PC-3 (cell line): ENCODE measurements around the gene SRSF5. TPM values are rescaled to one million over a fixed set of nuclear protein-coding genes. Genes with fewer than 3 reads are reported as not detected.
"Not testable (repeated sequence)": the region's sequence is repeated elsewhere in the genome, so short reads cannot be mapped to it uniquely, and the experiment has no call there.

ENCODE experiments used
- ATAC-seq: fragments of 200-7000 bp; cut with Tn5 transposase; 2 replicates; pipeline ENCODE4 v1.9.1; 2020; ENCODE audit warnings: mild to moderate bottlenecking, moderate library complexity
- BruUV-seq: library from RNA; stranded (reverse); fragments of 400-500 nt; replicated peaks from 2 replicates; lab custom pipeline; 2021; lab: Mats Ljungman, UMichigan
- CTCF ChIA-PET: fragments of 300-600 bp; sonication (Branson Sonifier 250); formaldehyde crosslinking; loops from one replicate; lab custom pipeline; 2022; ENCODE audit warnings: antibody characterized with exemption; lab: Charles Lee
- POLR2A ChIA-PET: fragments of 300-600 bp; sonication (Branson Sonifier 250); formaldehyde crosslinking; loops from one replicate; lab custom pipeline; 2022; ENCODE audit warnings: antibody characterized with exemption; ENCODE audit not compliant: unreplicated experiment; lab: Charles Lee
- DNase-seq: peaks from one replicate; pipeline ENCODE4 v3.0.0-alpha.2; 2015
- H2AFZ ChIP-seq: fragments of 300-600 bp; sonication (generic); 2 replicates; pipeline ENCODE4 v1.6.0; 2016; ENCODE audit warnings: antibody characterized with exemption, low read length
- H3F3A ChIP-seq: fragments of 300-600 bp; sonication (generic); one replicate; pipeline ENCODE4 v1.6.0; 2017; ENCODE audit warnings: antibody characterized with exemption, low read length, control low read depth, mild to moderate bottlenecking; ENCODE audit not compliant: unreplicated experiment
- H3K27ac ChIP-seq: fragments of 300-600 bp; sonication (generic); 2 replicates; pipeline ENCODE4 v1.5.1; 2016; ENCODE audit warnings: mild to moderate bottlenecking, low read length
- H3K27me3 ChIP-seq: fragments of 300-600 bp; sonication (generic); 2 replicates; pipeline ENCODE4 v1.6.1; 2016; ENCODE audit warnings: low read length, mixed read lengths
- H3K36me3 ChIP-seq: fragments of 300-600 bp; sonication (generic); 2 replicates; pipeline ENCODE4 v1.6.1; 2016; ENCODE audit warnings: low read depth, mixed run types, low read length, mixed read lengths
- H3K4me1 ChIP-seq: fragments of 300-600 bp; sonication (generic); 2 replicates; pipeline ENCODE4 v1.5.1; 2016; ENCODE audit warnings: low read length; ENCODE audit not compliant: insufficient read depth
- H3K4me2 ChIP-seq: fragments of 300-600 bp; sonication (generic); 2 replicates; pipeline ENCODE4 v1.6.0; 2016; ENCODE audit warnings: low read length
- H3K4me3 ChIP-seq: fragments of 300-600 bp; sonication (generic); 2 replicates; pipeline ENCODE4 v1.5.1; 2016; ENCODE audit warnings: mild to moderate bottlenecking, low read length, mixed read lengths
- H3K79me2 ChIP-seq: fragments of 300-600 bp; sonication (generic); 2 replicates; pipeline ENCODE4 v1.6.1; 2017; ENCODE audit warnings: low read length, mixed read lengths
- H3K9ac ChIP-seq: fragments of 300-600 bp; sonication (generic); 2 replicates; pipeline ENCODE4 v1.6.0; 2016; ENCODE audit warnings: mild to moderate bottlenecking, low read length
- H3K9me2 ChIP-seq: fragments of 300-600 bp; sonication (generic); replicated peaks from 2 replicates; pipeline ENCODE4 v1.6.1; 2016; ENCODE audit warnings: mixed run types, low read length, mixed read lengths
- H3K9me3 ChIP-seq: fragments of 300-600 bp; sonication (generic); 2 replicates; pipeline ENCODE4 v1.6.1; 2016; ENCODE audit warnings: low read length, mixed read lengths
- H4K20me1 ChIP-seq: fragments of 300-600 bp; sonication (generic); 2 replicates; pipeline ENCODE4 v1.6.1; 2016; ENCODE audit warnings: low read length, mixed read lengths
- CTCF ChIP-seq: fragments of 300-600 bp; sonication (generic); conservative IDR thresholded peaks from 2 replicates; pipeline ENCODE4 v1.5.1; 2017; ENCODE audit warnings: antibody characterized with exemption, low read depth, mild to moderate bottlenecking, low read length
- EZH2 ChIP-seq: fragments of 300-600 bp; sonication (generic); IDR thresholded peaks from one replicate; pipeline ENCODE4 v1.6.1; 2017; ENCODE audit warnings: antibody characterized with exemption, mild to moderate bottlenecking, low read length; ENCODE audit not compliant: unreplicated experiment
- EZH2phosphoT487 ChIP-seq: fragments of 300-600 bp; sonication (generic); IDR thresholded peaks from 2 replicates; pipeline ENCODE4 v1.6.1; 2018; ENCODE audit warnings: mild to moderate bottlenecking, antibody characterized with exemption, low read length, borderline replicate concordance
- intact Hi-C: fragments of 100-400 bp; cut with micrococcal nuclease; formaldehyde crosslinking; loops from 2 replicates; pipeline ENCODE4 v1.9.0; 2023
- total RNA-seq: library from RNA; depleted of rRNA; stranded (reverse); fragments of >200 nt; gene quantifications from 2 replicates; pipeline ENCODE4 v1.2.3, GENCODE V29; 2014

Gene SRSF5
- total RNA-seq, 1 experiment from 2014 or later = 213 TPM

- no TSS peak for BruUV-seq
- Histone ChIP-seq H3K36me3 (no peaks in the 10 kb centered on the region), H3K79me2 (no peaks in the 10 kb centered on the region), H3F3A (no peaks in the 10 kb centered on the region), H3K9me3 (no peaks in the 10 kb centered on the region), H3K9ac (no peak overlapping the region), H3K9me2 (no peaks in the 10 kb centered on the region), H3K27ac (no peak overlapping the region), H3K4me2 (no peak overlapping the region), H3K4me3 (no peak overlapping the region), H3K27me3 (peaks cover 48% of the 10 kb centered on the region), H4K20me1 (no peaks in the 10 kb centered on the region), H3K4me1 (no peaks in the 10 kb centered on the region), H2AFZ (no peak overlapping the region)
- TF ChIP-seq EZH2 (no peak), EZH2phosphoT487 (no peak), CTCF (no peak)
- intact Hi-C loops = no loop called here
- DNase-seq (no peak), ATAC-seq (no peak)
- ChIA-PET POLR2A (no interaction called here), CTCF (interaction anchor here (0.7 kb wide), 1 partner anchor 217 kb away, joined by 4 read pairs; no protein-coding TSS in a partner anchor)
Observed at GRCh38 chr14:69811227-69811867, 44.4 kb downstream of the SRSF5 start.

GRCh38 chr14:69811868-69812252, 44.9 kb downstream of the SRSF5 start:
- Histone ChIP-seq H3K36me3 (no peaks in the 10 kb centered on the region), H3K27me3 (peaks cover 53% of the 10 kb centered on the region), H3K9ac (no peak overlapping the region), H3K4me2 (no peak overlapping the region), H3K9me3 (no peaks in the 10 kb centered on the region), H3F3A (no peaks in the 10 kb centered on the region), H3K4me3 (no peak overlapping the region), H3K9me2 (no peaks in the 10 kb centered on the region), H4K20me1 (no peaks in the 10 kb centered on the region), H3K4me1 (no peaks in the 10 kb centered on the region), H3K79me2 (no peaks in the 10 kb centered on the region), H2AFZ (no peak overlapping the region), H3K27ac (no peak overlapping the region)
- intact Hi-C loops = no loop called here
- CTCF ChIA-PET = no interaction called here
- TF ChIP-seq CTCF (no peak), EZH2 (no peak), EZH2phosphoT487 (no peak)
- BruUV-seq = no TSS peak
- ATAC-seq (no peak), DNase-seq (no peak)
- POLR2A ChIA-PET = no interaction called here

GRCh38 chr14:69812711-69813110, 45.8 kb downstream of the SRSF5 start:
- H3K4me3 ChIP-seq = no peak overlapping the region
- H3K27me3 ChIP-seq = peaks cover 58% of the 10 kb centered on the region
- DNase-seq (peak; percentile 24), ATAC-seq (no peak)
- POLR2A ChIA-PET = no interaction called here
- H3K9ac ChIP-seq = no peak overlapping the region
- CTCF ChIA-PET = interaction anchor here (1.7 kb wide), 1 partner anchor 215 kb away, joined by 4 read pairs; no protein-coding TSS in a partner anchor
- H3F3A ChIP-seq = no peaks in the 10 kb centered on the region
- H3K79me2 ChIP-seq = no peaks in the 10 kb centered on the region
- H3K4me1 ChIP-seq = no peaks in the 10 kb centered on the region
- no peak overlapping the region for H2AFZ ChIP-seq
- intact Hi-C loops = no loop called here
- TF ChIP-seq EZH2phosphoT487 (no peak), EZH2 (no peak), CTCF (peak; percentile 26)
- no peaks in the 10 kb centered on the region for H3K36me3 ChIP-seq
- no peaks in the 10 kb centered on the region for H3K9me2 ChIP-seq
- no peak overlapping the region for H3K4me2 ChIP-seq
- no peaks in the 10 kb centered on the region for H3K9me3 ChIP-seq
- H3K27ac ChIP-seq = no peak overlapping the region
- H4K20me1 ChIP-seq = no peaks in the 10 kb centered on the region
- no TSS peak for BruUV-seq

- H2AFZ ChIP-seq, intact Hi-C loops, H3K9ac ChIP-seq, POLR2A ChIA-PET, H3K79me2 ChIP-seq, DNase-seq, H3K9me3 ChIP-seq, H3K36me3 ChIP-seq, H3K27ac ChIP-seq, ATAC-seq, H3K4me1 ChIP-seq, H3K9me2 ChIP-seq, H4K20me1 ChIP-seq, H3K4me2 ChIP-seq, BruUV-seq, H3K4me3 ChIP-seq, H3F3A ChIP-seq: not testable (repeated sequence)
- CTCF ChIA-PET = interaction anchor here (1.7 kb wide), 1 partner anchor 215 kb away, joined by 4 read pairs; no protein-coding TSS in a partner anchor
- H3K27me3 ChIP-seq = peaks cover 56% of the 10 kb centered on the region
Observed at GRCh38 chr14:69813346-69813745, 46.4 kb downstream of the SRSF5 start.
